ENCODE data around the gene ZNF189.

DNA sequence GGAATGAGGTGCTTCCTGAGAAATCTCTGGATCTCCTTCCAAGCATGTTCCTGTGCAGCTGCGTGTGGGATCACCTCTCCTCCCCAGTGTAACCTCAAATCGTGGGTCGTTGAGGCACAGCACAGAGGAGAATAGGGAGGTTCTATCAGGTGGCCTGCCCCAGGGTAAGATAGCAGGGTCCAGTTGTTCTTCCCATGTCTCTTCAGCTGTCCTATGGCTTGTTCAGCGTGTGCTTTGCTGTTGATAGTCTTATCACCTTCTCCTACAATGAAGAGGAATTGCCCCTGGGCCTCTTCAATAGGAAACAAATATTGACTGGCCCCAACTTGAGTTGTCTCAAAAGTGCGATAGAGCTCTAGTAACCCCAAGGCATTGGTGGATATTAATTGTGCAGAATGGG lies 36.2 kb upstream of the ZNF189 start:
- TF ChIP-seq, protein P1, sequence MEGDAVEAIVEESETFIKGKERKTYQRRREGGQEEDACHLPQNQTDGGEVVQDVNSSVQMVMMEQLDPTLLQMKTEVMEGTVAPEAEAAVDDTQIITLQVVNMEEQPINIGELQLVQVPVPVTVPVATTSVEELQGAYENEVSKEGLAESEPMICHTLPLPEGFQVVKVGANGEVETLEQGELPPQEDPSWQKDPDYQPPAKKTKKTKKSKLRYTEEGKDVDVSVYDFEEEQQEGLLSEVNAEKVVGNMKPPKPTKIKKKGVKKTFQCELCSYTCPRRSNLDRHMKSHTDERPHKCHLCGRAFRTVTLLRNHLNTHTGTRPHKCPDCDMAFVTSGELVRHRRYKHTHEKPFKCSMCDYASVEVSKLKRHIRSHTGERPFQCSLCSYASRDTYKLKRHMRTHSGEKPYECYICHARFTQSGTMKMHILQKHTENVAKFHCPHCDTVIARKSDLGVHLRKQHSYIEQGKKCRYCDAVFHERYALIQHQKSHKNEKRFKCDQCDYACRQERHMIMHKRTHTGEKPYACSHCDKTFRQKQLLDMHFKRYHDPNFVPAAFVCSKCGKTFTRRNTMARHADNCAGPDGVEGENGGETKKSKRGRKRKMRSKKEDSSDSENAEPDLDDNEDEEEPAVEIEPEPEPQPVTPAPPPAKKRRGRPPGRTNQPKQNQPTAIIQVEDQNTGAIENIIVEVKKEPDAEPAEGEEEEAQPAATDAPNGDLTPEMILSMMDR (IDR thresholded peaks at IDR 0.05) = no peak
- no peak for TF ChIP-seq POLR2A (IDR thresholded peaks at IDR 0.05)
